Smooth muscle cell (in vitro differentiated cells): ENCODE results near the gene SLC12A7. TPM values are rescaled to one million over a fixed set of nuclear protein-coding genes. Genes with fewer than 3 reads are reported as not detected.

ENCODE experiments used
- DNase-seq: peaks from one replicate; lab custom pipeline; 2025; ENCODE audit not compliant: unreplicated experiment; lab: John Stamatoyannopoulos, UW
- H2AFZ ChIP-seq: fragments of 200-600 bp; sonication (generic); 2 replicates; pipeline ENCODE4 v1.6.0; 2016; ENCODE audit warnings: antibody characterized with exemption, low read depth, mild to moderate bottlenecking
- H3F3A ChIP-seq: fragments of 200-600 bp; sonication (generic); 2 replicates; pipeline ENCODE4 v1.6.0; 2017; ENCODE audit warnings: antibody characterized with exemption, low read depth
- H3K27ac ChIP-seq: fragments of 200-600 bp; sonication (generic); 2 replicates; pipeline ENCODE4 v1.5.1; 2016; ENCODE audit warnings: low read depth, mild to moderate bottlenecking
- H3K27me3 ChIP-seq: fragments of 200-600 bp; sonication (generic); 2 replicates; pipeline ENCODE4 v1.6.1; 2016; ENCODE audit warnings: low read depth, mild to moderate bottlenecking
- H3K36me3 ChIP-seq: fragments of 200-600 bp; sonication (generic); 2 replicates; pipeline ENCODE4 v1.5.1; 2016; ENCODE audit warnings: low read depth
- H3K4me1 ChIP-seq: fragments of 200-600 bp; sonication (generic); 2 replicates; pipeline ENCODE4 v1.5.1; 2016; ENCODE audit warnings: low read depth
- H3K4me2 ChIP-seq: fragments of 200-600 bp; sonication (generic); 2 replicates; pipeline ENCODE4 v1.6.0; 2016; ENCODE audit warnings: mild to moderate bottlenecking
- H3K4me3 ChIP-seq: fragments of 200-600 bp; sonication (generic); 2 replicates; pipeline ENCODE4 v1.5.1; 2016; ENCODE audit warnings: mild to moderate bottlenecking
- H3K79me2 ChIP-seq: fragments of 200-600 bp; sonication (generic); 2 replicates; pipeline ENCODE4 v1.6.0; 2016; ENCODE audit warnings: low read depth, mild to moderate bottlenecking
- H3K9ac ChIP-seq: fragments of 200-600 bp; sonication (generic); 2 replicates; pipeline ENCODE4 v1.6.0; 2016; ENCODE audit warnings: low read depth
- H3K9me3 ChIP-seq: fragments of 200-600 bp; sonication (generic); replicated peaks from 2 replicates; pipeline ENCODE4 v1.5.1; 2016; ENCODE audit warnings: low read depth
- H4K20me1 ChIP-seq: fragments of 200-600 bp; sonication (generic); 2 replicates; pipeline ENCODE4 v1.6.0; 2016; ENCODE audit warnings: low read depth
- WGBS: methylation state at CpG from one replicate; pipeline ENCODE4 v1.1.7; 2016; ENCODE audit warnings: low lambda C conversion rate; 5-methylcytosine and 5-hydroxymethylcytosine counted together
- polyA plus RNA-seq: library from polyadenylated mRNA; unstranded; fragments of >200 nt; fragmentation: Nextera tagmentation; extraction: Ambion mirVana; gene quantifications from 2 replicates; pipeline ENCODE4 v1.2.1, GENCODE V29; 2016
- total RNA-seq: library from RNA; depleted of rRNA; stranded (reverse); fragments of >200 nt; gene quantifications from 2 replicates; pipeline ENCODE4 v1.2.3, GENCODE V29; 2014
- TF ChIP-seq, protein P1 (sequence below): fragments of 200-600 bp; sonication (generic); IDR thresholded peaks from 2 replicates; pipeline ENCODE4 v1.5.1; 2017; ENCODE audit warnings: borderline replicate concordance, mild to moderate bottlenecking, antibody characterized with exemption; ENCODE audit not compliant: insufficient read depth, poor library complexity, severe bottlenecking

SLC12A7 gene
- total and polyA plus RNA-seq, 2 experiments from 2014 or later: 6.1 to 15.2 TPM

GRCh38 chr5:1152771-1153282 lies 41.0 kb upstream of the SLC12A7 start:
- DNase-seq: no peak
- Histone ChIP-seq H3K9me3 (no peaks in the 10 kb centered on the region), H3K79me2 (no peaks in the 10 kb centered on the region), H4K20me1 (no peaks in the 10 kb centered on the region), H3K27me3 (peaks cover 40% of the 10 kb centered on the region), H2AFZ (no peak overlapping the region), H3K36me3 (no peaks in the 10 kb centered on the region), H3K27ac (no peak overlapping the region), H3K4me1 (no peaks in the 10 kb centered on the region), H3K4me3 (no peak overlapping the region), H3K9ac (no peak overlapping the region), H3F3A (no peaks in the 10 kb centered on the region), H3K4me2 (peak overlapping the region; percentile 39)
- WGBS: 54% methylated on average over 15 of the region's 15 CpGs
- TF ChIP-seq, protein P1, sequence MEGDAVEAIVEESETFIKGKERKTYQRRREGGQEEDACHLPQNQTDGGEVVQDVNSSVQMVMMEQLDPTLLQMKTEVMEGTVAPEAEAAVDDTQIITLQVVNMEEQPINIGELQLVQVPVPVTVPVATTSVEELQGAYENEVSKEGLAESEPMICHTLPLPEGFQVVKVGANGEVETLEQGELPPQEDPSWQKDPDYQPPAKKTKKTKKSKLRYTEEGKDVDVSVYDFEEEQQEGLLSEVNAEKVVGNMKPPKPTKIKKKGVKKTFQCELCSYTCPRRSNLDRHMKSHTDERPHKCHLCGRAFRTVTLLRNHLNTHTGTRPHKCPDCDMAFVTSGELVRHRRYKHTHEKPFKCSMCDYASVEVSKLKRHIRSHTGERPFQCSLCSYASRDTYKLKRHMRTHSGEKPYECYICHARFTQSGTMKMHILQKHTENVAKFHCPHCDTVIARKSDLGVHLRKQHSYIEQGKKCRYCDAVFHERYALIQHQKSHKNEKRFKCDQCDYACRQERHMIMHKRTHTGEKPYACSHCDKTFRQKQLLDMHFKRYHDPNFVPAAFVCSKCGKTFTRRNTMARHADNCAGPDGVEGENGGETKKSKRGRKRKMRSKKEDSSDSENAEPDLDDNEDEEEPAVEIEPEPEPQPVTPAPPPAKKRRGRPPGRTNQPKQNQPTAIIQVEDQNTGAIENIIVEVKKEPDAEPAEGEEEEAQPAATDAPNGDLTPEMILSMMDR: no peak

DNA sequence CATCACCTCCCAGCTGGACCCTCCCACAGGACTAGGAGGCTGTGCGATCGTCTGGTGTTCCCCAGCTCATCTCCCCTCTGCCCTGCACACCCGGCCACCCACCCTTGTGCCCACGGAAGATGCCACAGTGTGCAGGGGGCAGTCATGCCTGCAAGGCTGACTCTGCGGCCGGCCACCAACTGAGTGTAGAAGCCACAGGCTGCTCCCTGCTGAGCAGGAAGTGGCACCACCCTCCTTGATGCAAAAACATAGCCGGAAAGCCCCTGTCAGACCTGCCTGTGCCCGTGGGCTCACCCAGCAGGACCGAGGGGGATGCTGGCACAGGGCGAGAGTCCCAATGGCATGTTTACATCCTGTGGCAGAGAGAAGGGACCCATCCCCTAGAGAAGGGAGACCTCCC lies 40.3 kb upstream of the SLC12A7 start:
- Histone ChIP-seq H4K20me1 (no peaks in the 10 kb centered on the region), H3K27me3 (peaks cover 38% of the 10 kb centered on the region), H3K4me1 (no peaks in the 10 kb centered on the region), H3K9ac (no peak overlapping the region), H3K4me2 (peak overlapping the region; percentile 39), H2AFZ (no peak overlapping the region), H3F3A (no peaks in the 10 kb centered on the region), H3K36me3 (no peaks in the 10 kb centered on the region), H3K79me2 (no peaks in the 10 kb centered on the region), H3K27ac (no peak overlapping the region), H3K9me3 (no peaks in the 10 kb centered on the region), H3K4me3 (no peak overlapping the region)
- no peak for DNase-seq
- TF ChIP-seq, protein P1: no peak
- 84% methylated on average over 10 of the region's 10 CpGs for WGBS

- Histone ChIP-seq H3K4me1 (no peaks in the 10 kb centered on the region), H3K9me3 (no peaks in the 10 kb centered on the region), H3K27ac (no peak overlapping the region), H2AFZ (no peak overlapping the region), H4K20me1 (no peaks in the 10 kb centered on the region), H3K36me3 (no peaks in the 10 kb centered on the region), H3K4me2 (no peak overlapping the region), H3K79me2 (no peaks in the 10 kb centered on the region), H3K4me3 (no peak overlapping the region), H3F3A (no peaks in the 10 kb centered on the region), H3K27me3 (peaks cover 31% of the 10 kb centered on the region), H3K9ac (no peak overlapping the region)
- no peak for DNase-seq
- 93% methylated on average over 10 of the region's 10 CpGs for WGBS
- TF ChIP-seq, protein P1: no peak
Observed at GRCh38 chr5:1151316-1151715, 39.5 kb upstream of the SLC12A7 start.

GRCh38 chr5:1150866-1151265 lies 39.0 kb upstream of the SLC12A7 start:
- no peaks in the 10 kb centered on the region for H4K20me1 ChIP-seq
- 97% methylated on average over 10 of the region's 10 CpGs for WGBS
- no peaks in the 10 kb centered on the region for H3K4me1 ChIP-seq
- no peak overlapping the region for H3K4me3 ChIP-seq
- H3K27ac ChIP-seq: no peak overlapping the region
- H3K36me3 ChIP-seq: no peaks in the 10 kb centered on the region
- no peak overlapping the region for H3K9ac ChIP-seq
- TF ChIP-seq, protein P1: no peak
- H2AFZ ChIP-seq: no peak overlapping the region
- H3K27me3 ChIP-seq: peaks cover 27% of the 10 kb centered on the region
- H3F3A ChIP-seq: no peaks in the 10 kb centered on the region
- H3K79me2 ChIP-seq: no peaks in the 10 kb centered on the region
- DNase-seq: no peak
- H3K4me2 ChIP-seq: no peak overlapping the region
- no peaks in the 10 kb centered on the region for H3K9me3 ChIP-seq
